Measurements from ENCODE around the gene TNFRSF19. TPM values are rescaled to one million over a fixed set of nuclear protein-coding genes. Genes with fewer than 3 reads are reported as not detected.

The TNFRSF19 gene
- total and polyA plus RNA-seq, 2 of the 13 experiments (the other 11 are each of a cell fraction or from before 2014, with no cell fraction given) = 75.3 to 77.7 TPM

DNA sequence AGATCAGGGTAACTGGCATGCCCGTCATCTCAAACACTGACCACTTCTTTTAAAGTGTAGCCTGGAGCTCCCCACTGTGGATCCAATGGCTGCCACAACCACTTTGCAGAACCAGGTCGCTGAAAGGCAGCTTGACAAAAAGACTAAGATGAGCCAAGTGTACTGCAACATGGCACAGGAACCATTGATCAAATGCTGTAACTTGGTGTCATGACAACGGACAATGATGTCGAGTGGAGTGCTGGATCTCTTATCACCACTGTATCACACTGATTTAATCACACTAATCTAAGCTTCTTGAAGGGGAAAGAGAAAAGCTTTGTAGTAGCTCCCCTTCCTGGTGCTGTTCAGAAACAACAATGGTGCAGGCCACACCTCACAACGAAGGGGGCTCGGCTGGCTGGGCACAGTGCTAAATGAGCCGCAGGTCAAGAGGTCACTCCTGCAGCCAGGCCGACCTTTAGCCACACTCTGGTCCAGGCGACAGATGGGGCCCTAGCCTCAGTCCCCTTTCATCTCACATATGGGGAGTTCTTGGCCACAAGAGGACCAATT, 2.2 kb upstream of the TNFRSF19 start (continued):
- TF ChIP-seq, protein P1, sequence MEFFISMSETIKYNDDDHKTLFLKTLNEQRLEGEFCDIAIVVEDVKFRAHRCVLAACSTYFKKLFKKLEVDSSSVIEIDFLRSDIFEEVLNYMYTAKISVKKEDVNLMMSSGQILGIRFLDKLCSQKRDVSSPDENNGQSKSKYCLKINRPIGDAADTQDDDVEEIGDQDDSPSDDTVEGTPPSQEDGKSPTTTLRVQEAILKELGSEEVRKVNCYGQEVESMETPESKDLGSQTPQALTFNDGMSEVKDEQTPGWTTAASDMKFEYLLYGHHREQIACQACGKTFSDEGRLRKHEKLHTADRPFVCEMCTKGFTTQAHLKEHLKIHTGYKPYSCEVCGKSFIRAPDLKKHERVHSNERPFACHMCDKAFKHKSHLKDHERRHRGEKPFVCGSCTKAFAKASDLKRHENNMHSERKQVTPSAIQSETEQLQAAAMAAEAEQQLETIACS (CRISPR knock-in tag; IDR thresholded peaks at IDR 0.05) = no peak
- no peak for TF ChIP-seq TBP (CRISPR knock-in tag; IDR thresholded peaks at IDR 0.05)
- peak; percentile 76 for TF ChIP-seq NR2F2 (IDR thresholded peaks at IDR 0.05; ENCODE audit: borderline replicate concordance, low read depth)
- TF ChIP-seq XRCC5 (optimal IDR thresholded peaks at IDR 0.05; ENCODE audit: low read length) = peak; percentile 28
- TF ChIP-seq, protein P2, sequence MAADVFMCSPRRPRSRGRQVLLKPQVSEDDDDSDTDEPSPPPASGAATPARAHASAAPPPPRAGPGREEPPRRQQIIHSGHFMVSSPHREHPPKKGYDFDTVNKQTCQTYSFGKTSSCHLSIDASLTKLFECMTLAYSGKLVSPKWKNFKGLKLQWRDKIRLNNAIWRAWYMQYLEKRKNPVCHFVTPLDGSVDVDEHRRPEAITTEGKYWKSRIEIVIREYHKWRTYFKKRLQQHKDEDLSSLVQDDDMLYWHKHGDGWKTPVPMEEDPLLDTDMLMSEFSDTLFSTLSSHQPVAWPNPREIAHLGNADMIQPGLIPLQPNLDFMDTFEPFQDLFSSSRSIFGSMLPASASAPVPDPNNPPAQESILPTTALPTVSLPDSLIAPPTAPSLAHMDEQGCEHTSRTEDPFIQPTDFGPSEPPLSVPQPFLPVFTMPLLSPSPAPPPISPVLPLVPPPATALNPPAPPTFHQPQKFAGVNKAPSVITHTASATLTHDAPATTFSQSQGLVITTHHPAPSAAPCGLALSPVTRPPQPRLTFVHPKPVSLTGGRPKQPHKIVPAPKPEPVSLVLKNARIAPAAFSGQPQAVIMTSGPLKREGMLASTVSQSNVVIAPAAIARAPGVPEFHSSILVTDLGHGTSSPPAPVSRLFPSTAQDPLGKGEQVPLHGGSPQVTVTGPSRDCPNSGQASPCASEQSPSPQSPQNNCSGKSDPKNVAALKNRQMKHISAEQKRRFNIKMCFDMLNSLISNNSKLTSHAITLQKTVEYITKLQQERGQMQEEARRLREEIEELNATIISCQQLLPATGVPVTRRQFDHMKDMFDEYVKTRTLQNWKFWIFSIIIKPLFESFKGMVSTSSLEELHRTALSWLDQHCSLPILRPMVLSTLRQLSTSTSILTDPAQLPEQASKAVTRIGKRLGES (CRISPR knock-in tag; IDR thresholded peaks at IDR 0.05; ENCODE audit: borderline replicate concordance) = no peak
- TF ChIP-seq ZNF619 (CRISPR knock-in tag; IDR thresholded peaks at IDR 0.05) = no peak
- no peak for TF ChIP-seq ZNF660 (CRISPR knock-in tag; IDR thresholded peaks at IDR 0.05; ENCODE audit: borderline replicate concordance, low read depth)
- TF ChIP-seq, protein P3, sequence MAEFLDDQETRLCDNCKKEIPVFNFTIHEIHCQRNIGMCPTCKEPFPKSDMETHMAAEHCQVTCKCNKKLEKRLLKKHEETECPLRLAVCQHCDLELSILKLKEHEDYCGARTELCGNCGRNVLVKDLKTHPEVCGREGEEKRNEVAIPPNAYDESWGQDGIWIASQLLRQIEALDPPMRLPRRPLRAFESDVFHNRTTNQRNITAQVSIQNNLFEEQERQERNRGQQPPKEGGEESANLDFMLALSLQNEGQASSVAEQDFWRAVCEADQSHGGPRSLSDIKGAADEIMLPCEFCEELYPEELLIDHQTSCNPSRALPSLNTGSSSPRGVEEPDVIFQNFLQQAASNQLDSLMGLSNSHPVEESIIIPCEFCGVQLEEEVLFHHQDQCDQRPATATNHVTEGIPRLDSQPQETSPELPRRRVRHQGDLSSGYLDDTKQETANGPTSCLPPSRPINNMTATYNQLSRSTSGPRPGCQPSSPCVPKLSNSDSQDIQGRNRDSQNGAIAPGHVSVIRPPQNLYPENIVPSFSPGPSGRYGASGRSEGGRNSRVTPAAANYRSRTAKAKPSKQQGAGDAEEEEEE (CRISPR knock-in tag; IDR thresholded peaks at IDR 0.05; ENCODE audit: borderline replicate concordance) = no peak
- TF ChIP-seq, protein P4, sequence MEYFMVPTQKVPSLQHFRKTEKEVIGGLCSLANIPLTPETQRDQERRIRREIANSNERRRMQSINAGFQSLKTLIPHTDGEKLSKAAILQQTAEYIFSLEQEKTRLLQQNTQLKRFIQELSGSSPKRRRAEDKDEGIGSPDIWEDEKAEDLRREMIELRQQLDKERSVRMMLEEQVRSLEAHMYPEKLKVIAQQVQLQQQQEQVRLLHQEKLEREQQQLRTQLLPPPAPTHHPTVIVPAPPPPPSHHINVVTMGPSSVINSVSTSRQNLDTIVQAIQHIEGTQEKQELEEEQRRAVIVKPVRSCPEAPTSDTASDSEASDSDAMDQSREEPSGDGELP (IDR thresholded peaks at IDR 0.05; ENCODE audit: borderline replicate concordance, low read depth) = peak; percentile 46; the same call in 1 of the 2 replicates
- no peak for TF ChIP-seq SMARCC2 (IDR thresholded peaks at IDR 0.05)
- no peak for TF ChIP-seq ZNF644 (CRISPR knock-in tag; IDR thresholded peaks at IDR 0.05; ENCODE audit: low read depth)
- TF ChIP-seq, protein P5, sequence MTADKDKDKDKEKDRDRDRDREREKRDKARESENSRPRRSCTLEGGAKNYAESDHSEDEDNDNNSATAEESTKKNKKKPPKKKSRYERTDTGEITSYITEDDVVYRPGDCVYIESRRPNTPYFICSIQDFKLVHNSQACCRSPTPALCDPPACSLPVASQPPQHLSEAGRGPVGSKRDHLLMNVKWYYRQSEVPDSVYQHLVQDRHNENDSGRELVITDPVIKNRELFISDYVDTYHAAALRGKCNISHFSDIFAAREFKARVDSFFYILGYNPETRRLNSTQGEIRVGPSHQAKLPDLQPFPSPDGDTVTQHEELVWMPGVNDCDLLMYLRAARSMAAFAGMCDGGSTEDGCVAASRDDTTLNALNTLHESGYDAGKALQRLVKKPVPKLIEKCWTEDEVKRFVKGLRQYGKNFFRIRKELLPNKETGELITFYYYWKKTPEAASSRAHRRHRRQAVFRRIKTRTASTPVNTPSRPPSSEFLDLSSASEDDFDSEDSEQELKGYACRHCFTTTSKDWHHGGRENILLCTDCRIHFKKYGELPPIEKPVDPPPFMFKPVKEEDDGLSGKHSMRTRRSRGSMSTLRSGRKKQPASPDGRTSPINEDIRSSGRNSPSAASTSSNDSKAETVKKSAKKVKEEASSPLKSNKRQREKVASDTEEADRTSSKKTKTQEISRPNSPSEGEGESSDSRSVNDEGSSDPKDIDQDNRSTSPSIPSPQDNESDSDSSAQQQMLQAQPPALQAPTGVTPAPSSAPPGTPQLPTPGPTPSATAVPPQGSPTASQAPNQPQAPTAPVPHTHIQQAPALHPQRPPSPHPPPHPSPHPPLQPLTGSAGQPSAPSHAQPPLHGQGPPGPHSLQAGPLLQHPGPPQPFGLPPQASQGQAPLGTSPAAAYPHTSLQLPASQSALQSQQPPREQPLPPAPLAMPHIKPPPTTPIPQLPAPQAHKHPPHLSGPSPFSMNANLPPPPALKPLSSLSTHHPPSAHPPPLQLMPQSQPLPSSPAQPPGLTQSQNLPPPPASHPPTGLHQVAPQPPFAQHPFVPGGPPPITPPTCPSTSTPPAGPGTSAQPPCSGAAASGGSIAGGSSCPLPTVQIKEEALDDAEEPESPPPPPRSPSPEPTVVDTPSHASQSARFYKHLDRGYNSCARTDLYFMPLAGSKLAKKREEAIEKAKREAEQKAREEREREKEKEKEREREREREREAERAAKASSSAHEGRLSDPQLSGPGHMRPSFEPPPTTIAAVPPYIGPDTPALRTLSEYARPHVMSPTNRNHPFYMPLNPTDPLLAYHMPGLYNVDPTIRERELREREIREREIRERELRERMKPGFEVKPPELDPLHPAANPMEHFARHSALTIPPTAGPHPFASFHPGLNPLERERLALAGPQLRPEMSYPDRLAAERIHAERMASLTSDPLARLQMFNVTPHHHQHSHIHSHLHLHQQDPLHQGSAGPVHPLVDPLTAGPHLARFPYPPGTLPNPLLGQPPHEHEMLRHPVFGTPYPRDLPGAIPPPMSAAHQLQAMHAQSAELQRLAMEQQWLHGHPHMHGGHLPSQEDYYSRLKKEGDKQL (CRISPR knock-in tag; IDR thresholded peaks at IDR 0.05; ENCODE audit: low read depth) = no peak
- no peak for TF ChIP-seq ZNF558 (CRISPR knock-in tag; IDR thresholded peaks at IDR 0.05; ENCODE audit: borderline replicate concordance)
- no peak for TF ChIP-seq KAT2B (IDR thresholded peaks at IDR 0.05; ENCODE audit: borderline replicate concordance, low read depth, low read length)
- no peak for TF ChIP-seq SNAI1 (CRISPR knock-in tag; IDR thresholded peaks at IDR 0.05; ENCODE audit: borderline replicate concordance)
- TF ChIP-seq ADNP (CRISPR knock-in tag; IDR thresholded peaks at IDR 0.05) = no peak
- no peak for TF ChIP-seq KMT2B (CRISPR knock-in tag; IDR thresholded peaks at IDR 0.05)
